IMR-90 (cell line): ENCODE measurements around the gene GRIPAP1.

Experiments
- BHLHE40 ChIP-seq: fragments of 150-350 bp; IDR thresholded peaks from 2 replicates; pipeline ENCODE4 v1.6.1; 2016; ENCODE audit warnings: mild to moderate bottlenecking, low read depth, low read length
- CEBPB ChIP-seq: IDR thresholded peaks from 2 replicates; pipeline ENCODE4 v1.6.1; 2012; ENCODE audit warnings: low read depth, low read length, improper control_type of control experiment
- CHD1 ChIP-seq: IDR thresholded peaks from 2 replicates; pipeline ENCODE4 v1.6.1; 2012; ENCODE audit warnings: low read depth, low read length, improper control_type of control experiment
- CTCF ChIP-seq: conservative IDR thresholded peaks from 2 replicates; pipeline ENCODE4 v1.5.1; 2012; ENCODE audit warnings: mild to moderate bottlenecking, low read depth, low read length, improper control_type of control experiment
- ELK1 ChIP-seq: fragments of 150-350 bp; IDR thresholded peaks from 2 replicates; pipeline ENCODE4 v1.6.1; 2016; ENCODE audit warnings: low read depth, mild to moderate bottlenecking, low read length, moderate library complexity, borderline replicate concordance
- MAFK ChIP-seq: IDR thresholded peaks from 2 replicates; pipeline ENCODE4 v1.6.1; 2012; ENCODE audit warnings: low read depth, low read length, improper control_type of control experiment
- MXI1 ChIP-seq: IDR thresholded peaks from 2 replicates; pipeline ENCODE4 v1.6.1; 2012; ENCODE audit warnings: low read depth, mild to moderate bottlenecking, low read length, moderate library complexity, borderline replicate concordance
- POLR2A ChIP-seq: IDR thresholded peaks from 2 replicates; pipeline ENCODE4 v1.6.1; 2012; ENCODE audit warnings: mild to moderate bottlenecking, low read depth, low read length
- RAD21 ChIP-seq: IDR thresholded peaks from 2 replicates; pipeline ENCODE4 v1.6.1; 2012; ENCODE audit warnings: low read length, improper control_type of control experiment
- RFX5 ChIP-seq: IDR thresholded peaks from 2 replicates; pipeline ENCODE4 v1.8.0; 2012; ENCODE audit warnings: low read depth, mild to moderate bottlenecking, low read length, moderate library complexity
- SMC3 ChIP-seq: fragments of 150-350 bp; IDR thresholded peaks from 2 replicates; pipeline ENCODE4 v1.6.1; 2016; ENCODE audit warnings: low read depth, mild to moderate bottlenecking, antibody characterized with exemption, low read length, moderate library complexity

DNA sequence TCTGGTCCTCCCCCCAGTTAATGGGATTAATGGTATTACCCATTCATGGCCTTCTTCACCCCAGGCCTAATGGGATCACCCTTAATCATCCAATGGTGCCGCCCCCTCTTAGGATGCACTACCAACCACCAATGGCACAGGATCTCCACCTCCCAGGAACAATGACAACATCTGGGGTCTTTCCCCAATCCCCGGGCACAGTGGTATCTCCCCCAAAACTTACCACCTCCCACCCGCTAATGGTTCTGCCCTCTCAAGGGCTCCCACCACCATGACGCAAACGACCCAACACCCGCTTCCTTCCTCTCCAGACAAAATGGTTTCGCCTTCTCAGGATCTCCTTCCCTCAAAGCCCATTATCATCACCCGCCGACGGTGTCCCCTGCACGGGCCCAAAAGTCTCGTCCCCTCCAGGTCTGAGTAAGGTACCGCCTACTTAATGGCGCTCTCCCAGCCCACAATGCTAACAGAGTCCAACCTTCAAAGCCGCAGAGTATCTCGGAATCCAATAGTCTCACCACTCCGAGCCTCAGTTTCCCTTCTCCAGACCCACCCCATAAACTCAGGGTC, 458 bp downstream of the GRIPAP1 start:
- TF ChIP-seq POLR2A (no peak), BHLHE40 (no peak; the same call in 1 of the 2 replicates), CTCF (no peak), CEBPB (no peak), RFX5 (no peak), SMC3 (no peak), CHD1 (no peak), ELK1 (no peak), RAD21 (no peak), MXI1 (no peak), MAFK (no peak)
